Stimulated activated CD4-positive, alpha-beta T cell treated with anti-CD3 and anti-CD28 coated beads, Interleukin-4, amount 100 ng/mL, for 4 hours (primary cell): ENCODE data around the gene UMODL1.

Experiments used
- DNase-seq, 2 experiments: peaks; one replicate each; pipeline ENCODE4 v3.0.0-alpha.2; 2020

UMODL1 gene

GRCh38 chr21:42039470-42039901 lies 31.6 kb upstream of the UMODL1 start:
- DNase-seq = no peak

GRCh38 chr21:42039911-42040351 lies 31.2 kb upstream of the UMODL1 start:
- DNase-seq = no peak

- DNase-seq = no peak
These were observed 30.5 kb upstream of the UMODL1 start for GRCh38 chr21:42040411-42041180.

- no peak for DNase-seq
These were observed 29.9 kb upstream of the UMODL1 start for GRCh38 chr21:42041246-42041645.

GRCh38 chr21:42041711-42042110 lies 29.4 kb upstream of the UMODL1 start:
- DNase-seq = no peak

- no peak for DNase-seq
These were observed 28.5 kb upstream of the UMODL1 start for GRCh38 chr21:42042651-42043050.

DNA sequence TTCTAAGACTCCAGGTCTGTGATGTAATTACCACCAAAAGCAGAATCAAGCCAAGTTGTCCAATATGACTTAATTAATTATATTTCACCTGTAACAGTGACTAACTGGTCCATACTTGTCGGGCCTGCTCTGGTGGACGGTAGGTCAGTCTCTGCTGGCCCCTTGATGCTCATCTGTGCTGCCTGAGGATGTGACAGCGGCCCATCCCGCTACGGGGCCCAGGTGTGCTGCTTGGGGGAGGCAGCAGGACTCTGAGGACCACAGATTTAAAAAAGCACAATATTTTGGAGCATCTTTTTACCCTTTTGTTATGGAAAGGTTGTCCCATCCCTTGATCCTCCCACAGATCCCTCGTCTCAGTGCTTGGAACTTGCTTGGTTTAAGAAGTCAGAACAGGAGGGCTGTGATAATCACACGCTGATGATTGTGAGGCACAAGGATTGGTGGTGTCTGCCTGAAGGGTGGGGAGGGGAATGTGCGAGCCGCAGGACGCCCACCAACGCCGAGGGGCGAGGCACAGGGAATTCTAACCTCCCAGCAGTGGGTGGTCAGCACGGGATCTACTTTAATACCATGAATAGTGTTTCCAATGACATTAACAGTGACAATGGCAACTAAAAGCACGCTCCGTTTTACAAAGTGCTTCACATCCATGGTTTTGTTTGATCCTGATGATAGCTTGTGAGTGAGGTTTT lies 27.8 kb upstream of the UMODL1 start:
- DNase-seq = no peak

DNA sequence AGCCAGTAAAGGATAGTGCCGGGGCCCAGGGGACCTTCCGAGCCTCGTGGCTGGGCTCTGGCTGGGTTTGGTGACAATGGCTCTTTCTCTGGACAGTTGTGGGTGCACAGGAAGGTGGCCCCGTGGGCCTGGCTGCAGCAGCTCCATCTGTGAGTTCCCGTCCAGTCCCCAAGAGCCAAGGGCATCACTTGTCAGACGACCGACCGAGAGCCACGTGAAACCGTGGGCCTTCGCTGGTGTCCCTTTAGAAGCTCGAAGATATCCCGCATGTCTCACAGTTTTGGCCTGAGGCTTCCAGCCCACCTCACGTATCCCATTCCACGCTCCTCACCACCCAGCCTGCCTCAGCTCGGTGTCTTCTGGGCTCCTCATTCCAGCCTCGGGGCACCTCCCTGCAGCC lies 27.2 kb upstream of the UMODL1 start:
- no peak for DNase-seq

DNA sequence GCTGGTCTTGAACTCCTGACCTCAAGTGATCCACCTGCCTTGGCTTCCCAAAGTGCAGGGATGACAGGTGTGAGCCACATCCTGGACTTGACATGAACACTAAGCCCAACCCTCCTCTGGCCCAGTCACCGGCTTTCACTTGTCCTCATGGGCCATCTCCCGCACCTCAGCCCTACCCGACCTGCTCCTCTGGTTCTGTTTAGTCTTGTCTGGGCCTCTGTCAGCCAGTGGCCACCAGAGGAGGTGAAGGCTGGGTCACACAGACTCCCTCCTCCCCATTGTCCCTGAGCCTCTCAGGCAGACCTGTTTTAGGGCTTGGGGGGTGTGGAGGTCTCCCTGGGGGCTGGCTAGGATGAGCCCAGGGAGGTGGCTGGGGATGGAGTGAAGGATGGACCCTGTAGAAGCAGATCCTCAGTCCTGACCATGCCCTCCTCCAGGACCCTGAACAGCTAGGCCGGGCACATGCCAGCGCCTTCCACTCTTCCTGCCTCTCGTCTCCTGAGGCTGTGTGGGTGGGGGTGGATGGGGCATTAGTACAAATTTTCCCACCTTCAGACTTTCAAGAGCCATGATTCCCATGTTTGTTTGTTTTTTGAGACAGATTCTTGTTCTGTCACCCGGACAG lies 26.1 kb upstream of the UMODL1 start:
- no peak for DNase-seq

GRCh38 chr21:42047821-42048613 lies 23.1 kb upstream of the UMODL1 start:
- no peak for DNase-seq

DNA sequence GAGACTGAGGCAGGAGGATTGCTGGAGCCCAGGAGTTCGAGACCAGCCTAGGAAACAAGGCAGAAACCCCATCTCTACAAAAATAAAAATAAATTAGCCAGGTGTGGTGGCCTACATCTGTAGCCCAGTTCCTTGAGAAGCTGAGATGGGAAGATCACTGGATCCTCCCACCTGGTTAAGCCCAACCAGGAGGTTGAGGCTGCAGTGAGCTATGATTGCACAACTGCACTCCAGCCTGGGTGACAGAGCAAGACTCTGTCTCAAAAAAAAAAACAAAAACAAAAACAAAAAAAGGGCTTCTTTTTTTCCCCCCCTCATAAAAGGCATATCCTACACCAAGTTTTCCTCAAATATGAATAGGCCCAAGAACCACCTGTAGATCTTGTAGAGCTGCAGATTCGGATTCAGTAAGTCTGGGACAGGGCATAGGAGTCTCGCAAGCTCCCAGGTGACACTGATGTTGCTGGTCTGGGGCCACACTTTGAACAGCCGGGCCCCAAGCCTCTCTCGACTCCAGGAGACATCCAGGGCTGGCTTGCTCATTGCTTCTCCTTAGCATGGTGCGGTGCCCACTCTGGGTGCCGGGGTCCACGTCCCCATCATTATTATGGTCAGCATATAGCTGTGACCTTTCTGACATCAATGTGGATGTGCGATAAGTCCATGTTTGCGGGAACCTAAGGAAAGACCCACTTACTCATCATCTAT lies 22.1 kb upstream of the UMODL1 start:
- DNase-seq = no peak

DNA sequence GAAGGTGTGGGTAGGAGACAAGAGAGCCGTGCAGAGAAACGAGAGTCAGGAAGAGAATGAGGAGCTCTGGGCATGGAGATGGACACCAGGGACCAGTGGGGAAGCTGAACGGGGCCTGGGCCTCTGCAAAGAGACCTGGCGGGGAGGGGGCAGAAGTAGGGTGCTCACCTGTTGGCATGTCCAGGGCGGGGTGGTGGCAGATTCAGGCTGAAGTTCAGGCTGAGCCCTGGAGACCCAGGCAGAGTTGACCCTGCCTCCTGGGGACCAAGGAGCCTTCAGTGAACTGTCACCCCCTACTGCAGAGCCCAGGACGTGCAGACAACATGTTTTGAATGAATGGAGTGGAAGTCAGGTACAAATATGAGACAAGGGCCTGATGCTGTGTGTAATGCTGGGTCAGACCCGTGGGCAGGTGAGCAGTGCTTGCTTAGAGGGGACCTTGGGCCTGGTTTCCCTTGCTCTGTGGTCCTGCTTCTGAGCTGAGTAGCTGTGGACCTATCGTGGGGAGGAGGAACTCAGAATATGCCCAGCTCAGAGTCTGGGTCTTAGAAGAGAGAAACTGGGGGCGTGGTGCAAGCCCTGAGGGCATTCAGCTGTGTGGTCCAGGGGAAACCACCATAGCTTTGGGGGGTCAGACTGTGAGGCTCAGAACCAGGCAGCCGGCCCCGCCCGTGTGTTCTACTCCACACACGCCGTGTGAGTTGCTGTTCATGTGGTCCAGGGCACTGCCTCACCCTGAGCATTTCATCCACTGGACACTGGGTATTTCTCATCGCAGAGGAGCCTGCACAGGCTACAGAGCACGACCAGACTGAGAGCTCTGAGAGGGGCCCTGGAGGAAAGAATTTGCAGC lies 21.3 kb upstream of the UMODL1 start:
- DNase-seq = no peak

- no peak for DNase-seq
These were observed 19.3 kb upstream of the UMODL1 start for GRCh38 chr21:42051788-42052187.

DNA sequence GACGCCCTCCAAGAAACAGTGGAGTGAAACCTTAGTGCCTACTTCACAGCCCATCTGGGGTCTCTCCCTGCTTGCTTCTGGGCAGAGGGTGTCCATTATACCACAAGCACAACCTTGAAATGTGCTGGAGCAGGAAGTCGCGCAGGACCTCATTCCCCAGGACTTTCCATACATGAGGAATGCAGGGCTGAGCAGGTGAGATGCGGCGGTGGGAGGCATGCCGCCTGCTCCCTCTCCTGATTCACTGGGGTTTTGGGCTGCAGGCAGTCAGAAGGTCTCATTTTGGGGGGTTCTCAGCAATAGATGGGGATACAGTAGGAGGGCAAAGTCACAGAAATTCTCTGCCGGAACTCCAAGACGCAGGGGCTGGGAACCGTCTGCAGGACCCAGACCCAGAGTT lies 15.7 kb upstream of the UMODL1 start:
- no peak for DNase-seq

GRCh38 chr21:42056468-42056867 lies 14.6 kb upstream of the UMODL1 start:
- no peak for DNase-seq

DNA sequence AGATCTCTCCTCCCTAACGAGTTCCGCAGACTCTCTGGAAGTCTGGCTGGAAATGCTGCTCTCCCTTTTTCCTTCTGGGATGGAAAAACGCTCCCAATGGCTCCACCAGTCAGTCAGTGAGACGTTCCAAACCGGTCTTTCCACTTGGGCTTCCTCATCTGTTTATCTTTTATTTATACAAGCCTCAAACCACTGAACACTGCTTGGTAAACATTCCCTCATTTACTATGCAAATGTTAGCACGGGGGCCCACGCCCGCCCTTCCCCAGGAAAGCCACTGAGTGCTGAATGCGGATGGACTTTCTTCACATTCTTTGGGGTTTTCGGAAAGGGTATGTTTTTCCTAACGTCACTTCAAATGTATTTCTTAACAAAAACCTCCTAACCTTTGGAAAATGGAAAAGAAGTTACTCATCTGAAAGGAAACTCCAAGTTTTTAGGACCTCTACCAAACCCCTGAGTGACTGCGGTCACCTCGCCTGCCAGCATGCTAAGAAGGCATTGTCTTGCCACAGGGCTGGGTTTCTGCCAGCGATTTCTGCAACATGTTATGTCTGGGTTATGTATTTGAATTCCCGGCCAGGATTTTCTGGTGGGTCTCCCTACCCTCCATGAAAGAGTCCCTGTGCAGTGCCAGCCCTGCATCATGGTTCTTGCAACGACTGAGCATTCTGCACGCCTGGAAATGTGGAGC lies 14.0 kb upstream of the UMODL1 start:
- no peak for DNase-seq

DNA sequence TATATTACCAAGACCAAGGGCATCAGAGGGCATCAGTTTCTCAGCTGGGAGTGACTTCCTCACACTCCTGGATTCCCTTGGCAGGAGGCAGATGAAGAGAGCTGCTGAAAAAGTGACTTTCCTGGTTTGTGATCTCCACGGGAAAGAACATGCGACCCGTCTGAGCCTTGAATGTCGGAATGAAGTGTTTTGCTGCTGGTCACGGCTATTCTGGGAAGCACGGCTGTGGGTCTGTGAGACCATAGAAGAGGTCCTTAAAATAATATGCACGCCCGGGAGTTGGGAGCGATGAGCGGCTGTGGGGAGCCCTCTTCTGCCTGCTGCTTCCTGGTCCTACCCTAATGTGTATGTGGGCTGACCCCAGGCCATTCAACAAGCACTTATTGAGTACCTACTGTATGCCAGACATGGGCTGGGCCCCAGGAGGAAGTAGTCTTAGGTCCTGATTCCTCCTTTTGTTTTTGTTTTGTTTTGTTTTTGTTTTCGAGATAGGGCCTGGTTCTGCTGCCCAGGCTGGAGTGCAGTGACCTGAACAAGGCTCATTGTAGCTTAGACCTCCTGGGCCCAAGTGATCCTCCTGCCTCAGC lies 13.2 kb upstream of the UMODL1 start:
- DNase-seq = no peak

DNA sequence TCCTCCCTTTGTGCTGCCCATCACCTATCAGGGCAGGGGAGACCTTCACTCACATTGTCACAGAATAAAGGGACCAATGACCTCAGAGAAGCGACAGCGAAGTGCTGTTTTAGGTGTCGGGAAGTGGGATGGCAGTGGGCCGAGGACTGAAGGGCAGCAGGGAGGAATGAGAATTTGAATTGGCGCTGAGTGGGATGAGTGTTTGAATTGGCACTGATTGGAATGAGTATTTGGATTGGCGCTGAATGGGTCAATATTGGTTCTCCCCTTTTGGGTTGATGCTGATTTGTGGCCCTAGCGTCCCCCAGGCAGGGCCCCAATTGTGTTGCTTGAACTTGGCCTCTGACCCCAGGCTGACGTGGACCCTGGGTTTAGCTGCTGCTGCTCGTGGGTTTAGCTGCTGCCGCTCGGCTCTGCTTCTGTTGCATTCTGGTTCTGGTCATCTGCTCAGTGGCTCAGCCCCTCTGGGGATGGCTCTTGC lies 12.4 kb upstream of the UMODL1 start:
- no peak for DNase-seq

DNA sequence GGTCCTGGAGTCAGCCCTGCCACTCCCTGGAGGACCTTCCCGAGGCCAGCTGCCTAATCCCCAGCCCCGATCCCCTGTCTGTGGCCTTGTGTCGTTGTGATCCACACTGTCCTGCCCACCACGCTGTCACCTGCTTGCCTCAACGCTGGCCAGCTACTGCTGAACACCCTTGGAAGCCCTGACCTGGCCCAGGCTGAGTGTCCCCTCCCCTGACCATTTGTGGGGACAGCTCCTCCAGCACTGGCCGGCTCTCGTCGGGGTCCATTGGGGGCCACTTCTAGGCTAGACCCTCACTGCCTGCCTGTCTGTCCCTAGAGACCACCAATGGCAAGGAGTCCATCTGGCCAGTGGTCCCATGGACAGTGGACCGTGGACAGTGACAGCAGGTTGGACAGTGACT lies 12.0 kb upstream of the UMODL1 start:
- DNase-seq = no peak

DNA sequence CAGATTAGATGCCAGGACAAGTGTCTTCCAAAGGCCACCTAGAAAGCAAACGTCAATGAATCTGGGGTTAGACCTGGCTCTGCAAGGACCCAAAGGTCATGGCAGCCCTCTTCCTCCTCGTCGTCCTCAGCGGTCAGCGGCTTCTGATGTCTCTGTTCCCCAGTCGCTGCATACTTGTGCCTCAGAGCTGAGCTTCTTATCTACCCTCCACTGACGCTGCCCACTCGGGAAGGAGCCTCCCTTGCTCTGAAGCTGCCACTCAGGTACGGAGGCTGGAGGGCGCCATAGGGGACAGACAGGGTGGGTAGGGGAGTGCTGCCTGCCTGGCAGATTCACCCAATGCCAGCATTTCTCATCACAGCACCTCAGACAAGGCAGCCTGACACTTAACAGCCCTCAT lies 11.4 kb upstream of the UMODL1 start:
- DNase-seq = no peak
